Measurements from ENCODE around the gene JMJD1C.

The JMJD1C gene

GRCh38 chr10:63229161-63229560 lies 236.6 kb downstream of the JMJD1C start:
- Histone ChIP-seq H3K27me3 (ENCODE audit: insufficient read depth, low read length) (no peaks in the 10 kb centered on the region), H3K4me1 (ENCODE audit: insufficient read depth, low read length) (no peaks in the 10 kb centered on the region), H2AFZ (ENCODE audit: low read depth, low read length) (no peak overlapping the region), H3K9me3 (ENCODE audit: low read length) (no peaks in the 10 kb centered on the region), H3K4me3 (ENCODE audit: low read length) (no peak overlapping the region), H3K36me3 (ENCODE audit: insufficient read depth, low read length) (peaks cover 3% of the 10 kb centered on the region)

GRCh38 chr10:63228237-63228636 lies 237.5 kb downstream of the JMJD1C start:
- H3K36me3 ChIP-seq (ENCODE audit: insufficient read depth, low read length): peaks cover 3% of the 10 kb centered on the region
- H3K9me3 ChIP-seq (ENCODE audit: low read length): no peaks in the 10 kb centered on the region
- H3K4me1 ChIP-seq (ENCODE audit: insufficient read depth, low read length): no peaks in the 10 kb centered on the region

DNA sequence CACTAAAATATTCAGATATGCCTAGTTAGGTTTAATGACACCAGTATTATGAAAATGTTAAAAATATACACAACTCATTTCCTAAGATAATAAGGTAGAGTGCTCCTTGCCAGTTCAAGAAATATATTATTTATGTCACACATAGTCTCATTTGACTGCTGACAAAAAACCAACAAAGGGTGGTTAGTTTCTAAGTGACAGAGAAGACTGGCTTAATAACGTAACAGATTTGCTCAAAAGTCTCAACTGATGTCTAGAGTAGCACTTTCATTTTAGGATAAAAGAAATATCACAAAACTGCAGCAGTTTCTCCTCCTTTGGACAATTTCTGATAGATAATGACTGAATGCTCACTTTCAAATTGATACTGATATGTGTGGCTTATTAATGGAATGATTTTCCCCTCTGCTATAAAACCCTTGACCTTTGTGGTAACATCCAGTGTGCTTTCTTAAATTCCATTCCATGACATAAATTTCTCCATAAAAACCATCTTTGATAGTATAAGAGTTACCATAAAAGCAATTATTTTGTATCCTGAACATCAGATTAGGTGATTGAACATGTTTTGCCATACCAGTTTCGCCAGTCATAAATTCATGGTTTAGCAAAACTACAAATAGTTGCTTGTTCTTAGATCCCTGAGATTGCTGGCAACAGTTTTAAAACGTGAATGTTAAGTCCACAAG lies 238.4 kb downstream of the JMJD1C start:
- no peak overlapping the region for H2AFZ ChIP-seq (ENCODE audit: low read depth, low read length)
- H3K4me1 ChIP-seq (ENCODE audit: insufficient read depth, low read length): no peaks in the 10 kb centered on the region
- no peaks in the 10 kb centered on the region for H3K9me3 ChIP-seq (ENCODE audit: low read length)
- no peak overlapping the region for H3K4me3 ChIP-seq (ENCODE audit: low read length)
- H3K36me3 ChIP-seq (ENCODE audit: insufficient read depth, low read length): peaks cover 3% of the 10 kb centered on the region
- no peaks in the 10 kb centered on the region for H3K27me3 ChIP-seq (ENCODE audit: insufficient read depth, low read length)

More at GRCh38 chr10:63228237-63228636, 237.5 kb downstream of the JMJD1C start:
- H2AFZ ChIP-seq (ENCODE audit: low read depth, low read length): no peak overlapping the region
- H3K4me3 ChIP-seq (ENCODE audit: low read length): no peak overlapping the region
- H3K27me3 ChIP-seq (ENCODE audit: insufficient read depth, low read length): no peaks in the 10 kb centered on the region

GRCh38 chr10:63224241-63224640 lies 241.5 kb downstream of the JMJD1C start:
- Histone ChIP-seq H3K36me3 (ENCODE audit: insufficient read depth, low read length) (no peaks in the 10 kb centered on the region), H3K4me3 (ENCODE audit: low read length) (no peak overlapping the region), H3K4me1 (ENCODE audit: insufficient read depth, low read length) (no peaks in the 10 kb centered on the region), H2AFZ (ENCODE audit: low read depth, low read length) (no peak overlapping the region), H3K27me3 (ENCODE audit: insufficient read depth, low read length) (no peaks in the 10 kb centered on the region), H3K9me3 (ENCODE audit: low read length) (no peaks in the 10 kb centered on the region)

DNA sequence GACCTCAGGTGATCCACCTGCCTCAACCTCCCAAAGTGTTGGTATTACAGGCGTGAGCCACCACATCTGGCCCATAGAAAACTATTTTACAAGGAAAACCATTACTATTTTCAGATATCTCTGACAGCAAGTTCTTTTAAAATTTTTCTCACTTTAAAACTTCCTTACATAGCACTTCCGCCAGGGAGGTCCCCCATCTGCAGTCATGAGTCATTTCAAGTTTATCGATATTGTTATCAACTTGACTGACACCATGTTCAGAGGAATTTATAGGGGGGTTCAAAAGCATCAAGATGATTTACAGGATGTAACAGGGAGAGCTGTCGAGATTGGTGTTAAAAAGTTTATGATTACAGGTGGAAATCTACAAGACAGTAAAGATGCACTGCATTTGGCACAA lies 243.8 kb downstream of the JMJD1C start:
- Histone ChIP-seq H3K9me3 (ENCODE audit: low read length) (no peaks in the 10 kb centered on the region), H3K27me3 (ENCODE audit: insufficient read depth, low read length) (no peaks in the 10 kb centered on the region), H2AFZ (ENCODE audit: low read depth, low read length) (no peak overlapping the region), H3K4me1 (ENCODE audit: insufficient read depth, low read length) (no peaks in the 10 kb centered on the region), H3K36me3 (ENCODE audit: insufficient read depth, low read length) (no peaks in the 10 kb centered on the region), H3K4me3 (ENCODE audit: low read length) (no peak overlapping the region)

GRCh38 chr10:63219749-63220148 lies 246.0 kb downstream of the JMJD1C start:
- no peaks in the 10 kb centered on the region for H3K9me3 ChIP-seq (ENCODE audit: low read length)
- H3K27me3 ChIP-seq (ENCODE audit: insufficient read depth, low read length): no peaks in the 10 kb centered on the region
- H2AFZ ChIP-seq (ENCODE audit: low read depth, low read length): no peak overlapping the region
- no peaks in the 10 kb centered on the region for H3K4me1 ChIP-seq (ENCODE audit: insufficient read depth, low read length)
- peaks cover 7% of the 10 kb centered on the region for H3K36me3 ChIP-seq (ENCODE audit: insufficient read depth, low read length)
- no peak overlapping the region for H3K4me3 ChIP-seq (ENCODE audit: low read length)

- Histone ChIP-seq H3K36me3 (ENCODE audit: insufficient read depth, low read length) (peaks cover 26% of the 10 kb centered on the region), H3K4me1 (ENCODE audit: insufficient read depth, low read length) (no peaks in the 10 kb centered on the region), H3K4me3 (ENCODE audit: low read length) (no peak overlapping the region), H2AFZ (ENCODE audit: low read depth, low read length) (no peak overlapping the region), H3K27me3 (ENCODE audit: insufficient read depth, low read length) (no peaks in the 10 kb centered on the region), H3K9me3 (ENCODE audit: low read length) (no peaks in the 10 kb centered on the region)
Observed at GRCh38 chr10:63217120-63217605, 248.6 kb downstream of the JMJD1C start.

DNA sequence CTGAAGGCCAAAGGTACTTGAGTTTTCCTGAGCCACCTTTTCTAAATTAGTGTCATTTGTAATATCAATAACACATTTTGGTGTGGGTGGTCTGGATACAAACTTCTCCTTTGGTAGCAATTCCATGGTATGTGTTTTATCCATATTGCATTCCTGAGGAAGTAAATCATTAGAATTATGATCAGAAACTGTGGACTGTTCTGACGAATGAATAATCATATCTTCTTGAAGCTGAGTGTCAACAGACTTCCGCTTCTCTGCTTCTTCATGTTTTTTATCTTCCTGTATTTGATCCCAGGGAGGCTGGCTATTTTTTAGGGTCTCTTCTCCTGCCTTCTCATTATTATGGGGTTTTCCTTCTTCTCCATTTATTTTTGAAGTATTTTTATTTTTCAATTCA lies 251.2 kb downstream of the JMJD1C start:
- H3K36me3 ChIP-seq (ENCODE audit: insufficient read depth, low read length): peaks cover 42% of the 10 kb centered on the region

DNA sequence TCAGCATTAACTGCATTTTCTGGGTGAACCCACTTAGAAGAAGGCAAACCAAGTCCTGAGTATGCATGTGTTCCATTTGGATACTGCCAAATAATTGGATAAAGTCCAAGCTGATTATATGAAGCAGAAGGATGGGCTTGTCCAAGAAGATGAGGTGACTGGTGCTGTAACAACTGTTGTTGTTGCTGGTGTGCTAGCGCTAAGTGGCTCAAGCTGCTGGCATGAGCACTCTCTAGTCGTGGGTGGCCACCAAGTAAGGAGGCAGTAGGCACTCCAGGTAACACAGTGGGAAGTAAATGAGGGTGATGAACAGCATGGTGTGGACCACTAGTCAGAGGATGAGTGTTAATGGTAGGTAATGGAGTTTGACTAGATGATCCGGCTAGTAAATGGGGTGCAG lies 252.3 kb downstream of the JMJD1C start:
- no peak overlapping the region for H2AFZ ChIP-seq (ENCODE audit: low read depth, low read length)
- H3K27me3 ChIP-seq (ENCODE audit: insufficient read depth, low read length): no peaks in the 10 kb centered on the region
- H3K9me3 ChIP-seq (ENCODE audit: low read length): peaks cover 3% of the 10 kb centered on the region
- no peak overlapping the region for H3K4me3 ChIP-seq (ENCODE audit: low read length)
- H3K36me3 ChIP-seq (ENCODE audit: insufficient read depth, low read length): peaks cover 47% of the 10 kb centered on the region
- H3K4me1 ChIP-seq (ENCODE audit: insufficient read depth, low read length): peaks cover 15% of the 10 kb centered on the region

More for the DNA sequence above, 251.2 kb downstream of the JMJD1C start:
- Histone ChIP-seq H3K4me1 (ENCODE audit: insufficient read depth, low read length) (peaks cover 5% of the 10 kb centered on the region), H3K9me3 (ENCODE audit: low read length) (peaks cover 3% of the 10 kb centered on the region), H3K4me3 (ENCODE audit: low read length) (no peak overlapping the region), H2AFZ (ENCODE audit: low read depth, low read length) (no peak overlapping the region), H3K27me3 (ENCODE audit: insufficient read depth, low read length) (no peaks in the 10 kb centered on the region)

DNA sequence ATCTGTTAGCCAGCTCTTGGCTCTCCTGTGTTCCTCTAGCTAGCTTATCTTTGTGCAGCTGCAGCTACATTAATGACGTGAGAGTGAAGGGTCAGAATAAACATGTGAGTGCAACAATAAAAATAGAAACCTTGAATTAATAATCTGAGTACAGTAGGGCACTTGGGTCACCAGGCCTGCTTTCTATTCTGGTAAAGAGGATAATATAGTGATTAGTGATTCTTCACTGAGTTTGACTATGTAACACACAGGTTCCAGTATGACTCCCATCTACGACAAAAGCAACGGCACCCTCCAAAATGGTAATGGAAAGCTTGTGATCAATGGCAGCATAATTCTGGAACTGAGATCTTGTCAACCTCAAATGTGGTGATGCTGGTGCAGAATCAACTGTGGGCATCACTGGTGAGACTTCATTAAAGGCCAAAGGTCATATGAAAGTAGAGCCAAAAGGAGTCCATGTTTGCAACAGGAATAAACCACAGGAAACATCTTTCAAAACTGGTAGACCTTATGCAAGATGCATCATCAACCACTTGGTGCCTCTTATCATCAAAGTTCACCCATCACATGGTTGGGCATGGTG lies 255.1 kb downstream of the JMJD1C start:
- H3K9me3 ChIP-seq (ENCODE audit: low read length): peaks cover 3% of the 10 kb centered on the region
- peaks cover 71% of the 10 kb centered on the region for H3K36me3 ChIP-seq (ENCODE audit: insufficient read depth, low read length)

GRCh38 chr10:63209705-63210104 lies 256.1 kb downstream of the JMJD1C start:
- peaks cover 16% of the 10 kb centered on the region for H3K4me1 ChIP-seq (ENCODE audit: insufficient read depth, low read length)
- no peak overlapping the region for H2AFZ ChIP-seq (ENCODE audit: low read depth, low read length)
- H3K27me3 ChIP-seq (ENCODE audit: insufficient read depth, low read length): no peaks in the 10 kb centered on the region
- peaks cover 73% of the 10 kb centered on the region for H3K36me3 ChIP-seq (ENCODE audit: insufficient read depth, low read length)
- no peak overlapping the region for H3K4me3 ChIP-seq (ENCODE audit: low read length)
- peaks cover 3% of the 10 kb centered on the region for H3K9me3 ChIP-seq (ENCODE audit: low read length)

More for the DNA sequence above, 255.1 kb downstream of the JMJD1C start:
- Histone ChIP-seq H2AFZ (ENCODE audit: low read depth, low read length) (no peak overlapping the region), H3K4me3 (ENCODE audit: low read length) (no peak overlapping the region), H3K27me3 (ENCODE audit: insufficient read depth, low read length) (no peaks in the 10 kb centered on the region), H3K4me1 (ENCODE audit: insufficient read depth, low read length) (peaks cover 16% of the 10 kb centered on the region)

GRCh38 chr10:63208986-63209385 lies 256.8 kb downstream of the JMJD1C start:
- Histone ChIP-seq H3K36me3 (ENCODE audit: insufficient read depth, low read length) (peaks cover 71% of the 10 kb centered on the region), H2AFZ (ENCODE audit: low read depth, low read length) (no peak overlapping the region), H3K27me3 (ENCODE audit: insufficient read depth, low read length) (no peaks in the 10 kb centered on the region), H3K4me1 (ENCODE audit: insufficient read depth, low read length) (peaks cover 16% of the 10 kb centered on the region), H3K4me3 (ENCODE audit: low read length) (no peak overlapping the region), H3K9me3 (ENCODE audit: low read length) (peaks cover 3% of the 10 kb centered on the region)

GRCh38 chr10:63206997-63207811 lies 258.6 kb downstream of the JMJD1C start:
- H3K4me3 ChIP-seq (ENCODE audit: low read length): no peak overlapping the region

More at GRCh38 chr10:63206997-63207811, 258.6 kb downstream of the JMJD1C start:
- H3K36me3 ChIP-seq (ENCODE audit: insufficient read depth, low read length): peaks cover 66% of the 10 kb centered on the region
- peaks cover 3% of the 10 kb centered on the region for H3K9me3 ChIP-seq (ENCODE audit: low read length)
- peaks cover 16% of the 10 kb centered on the region for H3K4me1 ChIP-seq (ENCODE audit: insufficient read depth, low read length)
- no peaks in the 10 kb centered on the region for H3K27me3 ChIP-seq (ENCODE audit: insufficient read depth, low read length)
- H2AFZ ChIP-seq (ENCODE audit: low read depth, low read length): no peak overlapping the region
